Epidermal melanocyte (primary cell): ENCODE data around the gene CCDC7.
"Not testable (repeated sequence)": the region's sequence is repeated elsewhere in the genome, so short reads cannot be mapped to it uniquely, and the experiment has no call there.

Experiments used
- DNase-seq: peaks from one replicate; pipeline ENCODE4 v3.0.0; 2011; ENCODE audit warnings: low spot score; ENCODE audit not compliant: insufficient read length

CCDC7 gene

DNA sequence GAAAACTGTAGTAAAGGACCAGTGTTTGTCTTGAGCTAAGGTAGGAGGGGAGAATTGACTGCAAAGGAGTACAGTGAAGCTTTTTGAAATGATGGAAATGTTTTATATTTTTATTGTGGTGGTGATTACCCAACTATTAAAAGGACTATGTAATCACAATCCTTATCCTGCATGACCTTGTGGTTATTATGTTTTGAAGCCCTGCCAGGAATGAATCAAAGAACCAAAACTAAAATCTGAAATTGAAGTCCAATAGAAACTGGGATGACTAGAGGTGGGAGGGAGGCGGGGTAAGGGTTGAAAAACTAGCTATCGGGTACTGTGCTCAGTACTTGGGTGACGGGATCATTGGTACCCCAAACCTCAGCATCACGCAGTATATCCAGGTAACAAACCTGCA, 8.2 kb downstream of the CCDC7 start:
- no peak for DNase-seq

- DNase-seq = no peak
These were observed 13.2 kb downstream of the CCDC7 start for GRCh38 chr10:32459051-32459698.

GRCh38 chr10:32461203-32461602, 15.3 kb downstream of the CCDC7 start:
- no peak for DNase-seq

GRCh38 chr10:32471232-32471631, 25.3 kb downstream of the CCDC7 start:
- no peak for DNase-seq

GRCh38 chr10:32477499-32477898, 31.6 kb downstream of the CCDC7 start:
- no peak for DNase-seq

DNA sequence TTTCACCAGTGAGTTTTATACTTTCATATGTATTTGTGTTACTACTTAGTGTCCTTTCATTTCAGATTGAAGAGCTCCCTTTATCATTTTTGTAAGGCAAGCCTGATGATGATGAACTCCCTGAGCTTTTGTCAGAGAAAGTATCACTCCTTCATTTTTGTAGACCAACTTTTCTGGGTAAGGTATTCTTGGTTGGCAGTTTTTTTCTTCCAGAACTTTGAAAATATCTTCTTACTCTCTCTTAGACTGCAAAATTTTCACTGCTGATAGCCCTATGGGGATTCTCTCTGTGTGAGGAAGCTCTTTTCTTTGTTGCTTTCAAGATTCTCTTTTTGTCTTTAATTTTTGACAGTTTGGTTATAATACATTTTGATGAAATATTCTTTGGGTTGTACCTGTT, 35.7 kb downstream of the CCDC7 start:
- no peak for DNase-seq

- not testable (repeated sequence) for DNase-seq
These were observed 37.1 kb downstream of the CCDC7 start for GRCh38 chr10:32483019-32483502.

DNA sequence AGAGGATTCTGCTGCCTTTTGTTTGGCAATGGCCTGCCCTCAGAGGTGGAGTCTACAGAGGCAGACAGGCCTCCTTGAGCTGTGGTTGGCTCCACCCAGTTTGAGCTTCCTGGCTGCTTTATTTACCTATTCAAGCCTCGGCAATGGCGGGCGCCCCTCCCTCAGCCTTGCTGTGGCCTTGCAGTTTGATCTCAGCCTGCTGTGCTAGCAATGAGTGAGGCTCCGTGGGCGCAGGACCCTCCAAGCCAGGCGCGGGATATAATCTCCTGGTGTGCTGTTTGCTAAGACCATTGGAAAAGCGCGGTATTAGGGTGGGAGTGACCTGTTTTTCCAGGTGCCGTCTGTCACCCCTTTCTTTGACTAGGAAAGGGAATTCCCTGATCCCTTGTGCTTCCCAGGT, 42.1 kb downstream of the CCDC7 start:
- DNase-seq = not testable (repeated sequence)

DNA sequence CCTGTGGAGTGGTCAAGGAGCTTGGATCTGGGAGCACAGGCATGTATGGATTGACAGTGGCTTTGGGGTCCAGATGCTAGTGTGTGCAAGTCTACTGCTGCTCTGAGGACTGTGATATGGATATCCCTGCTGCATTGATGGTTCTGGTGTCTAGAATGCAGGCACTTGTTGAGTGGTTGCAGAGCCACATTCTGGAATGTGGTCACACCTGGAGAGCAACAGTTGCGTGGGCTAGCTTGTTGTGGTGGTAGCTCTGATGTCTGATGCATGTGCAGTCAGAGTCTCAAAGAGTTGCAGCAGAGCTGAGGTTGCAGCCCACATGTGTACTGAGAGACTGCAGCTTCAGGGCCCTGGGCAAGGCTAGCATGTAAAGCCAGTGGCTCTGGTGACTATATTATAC, 43.2 kb downstream of the CCDC7 start:
- DNase-seq = no peak

DNA sequence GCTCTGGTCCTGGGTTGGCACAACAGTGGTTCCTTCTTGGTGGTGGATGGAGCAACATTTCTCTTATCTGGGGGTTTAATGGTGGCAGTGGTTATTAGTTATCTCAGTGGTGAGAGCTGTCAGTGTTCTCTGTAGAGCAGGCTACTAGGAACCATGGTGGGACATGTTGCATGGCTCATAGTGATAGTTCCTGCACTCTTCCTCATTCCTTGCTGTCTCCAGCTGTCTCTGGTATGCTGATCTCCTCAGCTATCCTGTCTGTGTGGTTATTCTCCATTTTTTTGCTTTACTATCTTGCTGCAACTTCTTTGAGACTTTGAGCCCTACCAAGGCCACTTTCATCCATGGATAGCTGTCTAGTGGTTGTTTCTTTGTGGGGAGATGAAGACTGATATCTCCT, 44.0 kb downstream of the CCDC7 start:
- no peak for DNase-seq

- not testable (repeated sequence) for DNase-seq
These were observed 48.6 kb downstream of the CCDC7 start for GRCh38 chr10:32494562-32494961.

- not testable (repeated sequence) for DNase-seq
These were observed 54.2 kb downstream of the CCDC7 start for GRCh38 chr10:32500136-32500535.

- DNase-seq = no peak
These were observed 56.0 kb downstream of the CCDC7 start for GRCh38 chr10:32501906-32502305.

- DNase-seq = not testable (repeated sequence)
These were observed 60.0 kb downstream of the CCDC7 start for GRCh38 chr10:32505762-32506420.

DNA sequence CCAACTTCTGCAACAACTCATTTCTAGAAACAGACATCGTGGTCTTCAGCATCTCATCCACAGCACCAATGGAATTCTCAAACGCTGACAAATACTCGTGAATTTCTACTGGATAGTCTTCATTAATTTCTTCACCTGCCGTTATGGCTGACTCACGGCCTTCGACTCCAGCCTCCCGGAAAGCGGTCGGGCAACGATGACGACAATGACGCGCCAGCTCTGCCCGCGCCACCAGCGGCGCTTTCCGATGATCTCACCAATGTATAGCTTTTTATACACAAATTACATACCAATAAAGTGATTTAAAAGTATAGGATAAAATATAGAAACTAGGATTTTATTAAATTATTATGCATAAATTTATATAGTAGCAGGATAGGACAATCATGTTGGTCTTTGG, 65.7 kb downstream of the CCDC7 start:
- no peak for DNase-seq

DNA sequence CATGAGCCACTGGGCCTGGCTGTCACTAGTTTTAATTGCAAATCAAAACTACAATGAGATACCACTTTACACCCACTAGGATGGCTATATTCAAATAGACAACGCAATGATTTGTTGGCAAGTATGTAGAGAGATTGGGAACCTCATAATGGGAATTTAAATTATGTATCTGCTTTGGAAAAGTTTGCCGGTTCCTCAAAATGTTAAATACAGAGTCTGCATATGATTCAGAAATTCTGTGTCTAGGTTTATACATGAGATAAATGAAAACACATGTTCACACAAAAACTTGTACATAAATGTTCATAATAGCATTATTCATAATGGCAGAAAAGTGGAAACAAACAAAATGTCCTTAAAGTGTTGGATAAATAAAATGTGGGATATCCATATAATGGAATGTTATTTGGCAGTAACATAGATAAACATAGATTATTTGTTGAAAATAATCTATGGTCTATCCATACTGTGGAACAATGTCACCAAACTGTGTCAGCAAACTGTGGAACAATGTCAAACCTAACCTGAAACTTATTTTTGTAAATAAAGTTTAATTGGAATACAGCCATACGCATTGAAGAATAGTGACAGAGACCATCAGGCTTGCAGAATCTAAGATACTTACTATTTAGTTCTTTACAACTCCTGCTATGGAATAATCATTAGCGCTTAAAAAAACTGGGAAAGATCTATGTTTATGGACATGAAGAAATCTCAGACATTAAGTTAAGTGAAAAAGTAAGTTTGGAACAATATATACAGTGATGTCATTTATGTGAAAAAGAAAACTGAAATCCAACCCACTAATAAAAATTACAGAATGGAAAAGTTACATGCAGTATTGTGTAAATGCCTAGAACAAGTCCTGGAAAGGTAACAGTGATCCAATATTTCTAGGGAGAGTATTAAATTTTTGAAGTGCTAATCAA, 70.9 kb downstream of the CCDC7 start:
- no peak for DNase-seq

DNA sequence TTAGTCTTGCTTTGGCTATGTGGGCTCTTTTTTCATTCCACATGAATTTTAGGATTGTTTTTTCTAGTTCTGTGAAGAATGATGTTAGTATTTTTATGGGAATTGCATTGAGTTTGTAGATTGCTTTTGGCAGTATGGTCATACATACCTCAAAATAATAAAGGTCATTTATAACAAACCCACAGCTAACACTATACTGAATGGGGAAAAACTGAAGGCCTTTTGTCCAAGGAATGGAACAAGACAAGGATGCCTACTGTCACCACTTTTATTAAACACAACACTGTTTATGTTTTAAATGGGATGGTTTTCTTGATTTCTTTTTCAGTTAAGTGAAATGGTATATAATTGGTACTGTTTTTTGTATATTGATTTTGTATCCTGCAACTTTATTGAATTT, 84.3 kb downstream of the CCDC7 start:
- DNase-seq = no peak

- DNase-seq = no peak
These were observed 92.3 kb downstream of the CCDC7 start for GRCh38 chr10:32538256-32538655.

DNA sequence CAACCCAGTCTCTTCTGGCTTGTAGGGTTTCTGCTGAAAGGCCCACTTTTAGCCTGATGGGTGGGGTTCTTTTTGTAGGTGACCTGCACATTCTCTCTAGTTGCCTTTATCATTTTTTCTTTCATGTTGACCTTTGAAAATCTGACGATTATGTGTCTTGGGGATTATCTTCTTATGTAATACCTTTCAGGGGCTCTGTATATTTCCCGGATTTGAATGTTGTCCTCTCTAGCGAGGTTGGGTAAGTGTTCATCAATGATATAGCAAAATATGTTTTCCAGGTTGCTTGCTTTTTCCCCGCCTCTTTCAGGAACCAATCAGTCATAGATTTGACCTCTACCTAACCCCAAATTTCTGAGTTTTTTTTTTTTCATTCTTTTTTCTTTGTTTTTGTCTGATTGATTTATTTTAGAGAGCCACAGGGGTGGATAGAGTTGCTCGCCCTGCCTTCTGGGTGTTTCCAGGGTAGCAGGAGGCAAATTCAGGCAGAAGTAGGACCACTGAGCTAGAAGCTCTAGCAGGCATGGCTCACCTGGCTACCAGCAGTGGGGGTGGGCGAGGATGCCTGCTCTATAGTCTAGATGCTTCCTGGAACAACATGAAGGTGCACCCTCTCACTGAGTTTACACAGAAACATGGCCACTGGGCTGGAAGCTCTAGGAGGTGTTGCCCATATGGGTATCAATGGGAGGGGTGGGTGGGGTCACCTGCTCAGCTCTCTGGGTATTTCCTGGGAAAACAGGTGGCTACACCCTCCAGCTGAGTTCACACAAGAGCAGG, 94.9 kb downstream of the CCDC7 start:
- DNase-seq = no peak

DNA sequence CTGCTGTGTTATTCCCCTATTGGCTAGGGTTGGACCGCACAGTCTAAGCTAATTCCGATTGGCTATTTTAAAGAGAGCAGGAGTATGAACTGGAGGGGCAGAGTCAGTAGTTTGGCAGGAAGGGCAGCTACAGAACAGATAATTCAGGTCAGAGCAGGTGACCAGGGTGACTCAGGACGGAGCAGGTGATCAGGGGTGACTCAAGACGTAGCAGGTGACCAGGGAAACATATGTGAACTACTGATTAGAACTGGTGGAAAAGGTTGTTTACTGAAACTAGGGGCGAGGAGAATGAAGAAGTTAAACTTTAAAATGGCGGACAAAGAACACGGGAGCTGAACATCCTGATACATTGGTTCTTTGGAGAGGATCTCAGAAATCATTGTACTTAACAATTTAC, 102.3 kb downstream of the CCDC7 start:
- no peak for DNase-seq

GRCh38 chr10:32556783-32557395, 110.9 kb downstream of the CCDC7 start:
- DNase-seq = no peak
